Astrocyte of the spinal cord (primary cell): ENCODE measurements around the gene SPATS2L.

Experiments
- DNase-seq: peaks from one replicate; pipeline ENCODE4 v3.0.0; 2011; ENCODE audit warnings: low read depth, low spot score
- H3K4me3 ChIP-seq: 2 replicates; pipeline ENCODE4 v1.5.1; 2011; ENCODE audit warnings: low read depth, mild to moderate bottlenecking, low read length, moderate library complexity
- in situ Hi-C: cut with HindIII; loops from 2 replicates; pipeline ENCODE4 v1.10.0; 2017; ENCODE audit warnings: low sequenced_read_pairs
- TF ChIP-seq, protein P1 (sequence below): IDR thresholded peaks from 2 replicates; pipeline ENCODE4 v1.5.1; 2012; ENCODE audit warnings: low read depth, mild to moderate bottlenecking, low read length, inconsistent platforms

SPATS2L gene

DNA sequence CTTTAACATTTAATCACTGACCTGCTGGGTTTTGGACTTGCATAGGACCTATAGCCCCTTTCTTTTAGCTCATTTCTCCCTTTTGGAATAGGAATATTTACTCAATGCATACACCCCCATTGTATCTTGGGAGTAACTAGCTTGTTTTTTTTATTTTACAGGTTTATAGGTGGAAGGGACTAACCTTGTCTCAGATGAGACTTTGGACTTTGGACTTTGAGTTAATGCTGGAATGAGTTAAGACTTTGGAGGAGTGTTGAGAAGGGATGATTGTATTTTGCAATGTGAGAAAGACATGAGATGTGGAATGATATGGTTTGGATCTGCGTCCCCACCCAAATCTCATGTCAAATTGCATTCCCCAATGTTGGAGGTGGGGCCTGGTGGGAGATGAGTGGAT, 43.2 kb upstream of the SPATS2L start:
- in situ Hi-C loops: no loop called here
- no peak overlapping the region for H3K4me3 ChIP-seq
- no peak for DNase-seq
- TF ChIP-seq, protein P1, sequence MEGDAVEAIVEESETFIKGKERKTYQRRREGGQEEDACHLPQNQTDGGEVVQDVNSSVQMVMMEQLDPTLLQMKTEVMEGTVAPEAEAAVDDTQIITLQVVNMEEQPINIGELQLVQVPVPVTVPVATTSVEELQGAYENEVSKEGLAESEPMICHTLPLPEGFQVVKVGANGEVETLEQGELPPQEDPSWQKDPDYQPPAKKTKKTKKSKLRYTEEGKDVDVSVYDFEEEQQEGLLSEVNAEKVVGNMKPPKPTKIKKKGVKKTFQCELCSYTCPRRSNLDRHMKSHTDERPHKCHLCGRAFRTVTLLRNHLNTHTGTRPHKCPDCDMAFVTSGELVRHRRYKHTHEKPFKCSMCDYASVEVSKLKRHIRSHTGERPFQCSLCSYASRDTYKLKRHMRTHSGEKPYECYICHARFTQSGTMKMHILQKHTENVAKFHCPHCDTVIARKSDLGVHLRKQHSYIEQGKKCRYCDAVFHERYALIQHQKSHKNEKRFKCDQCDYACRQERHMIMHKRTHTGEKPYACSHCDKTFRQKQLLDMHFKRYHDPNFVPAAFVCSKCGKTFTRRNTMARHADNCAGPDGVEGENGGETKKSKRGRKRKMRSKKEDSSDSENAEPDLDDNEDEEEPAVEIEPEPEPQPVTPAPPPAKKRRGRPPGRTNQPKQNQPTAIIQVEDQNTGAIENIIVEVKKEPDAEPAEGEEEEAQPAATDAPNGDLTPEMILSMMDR: no peak

DNA sequence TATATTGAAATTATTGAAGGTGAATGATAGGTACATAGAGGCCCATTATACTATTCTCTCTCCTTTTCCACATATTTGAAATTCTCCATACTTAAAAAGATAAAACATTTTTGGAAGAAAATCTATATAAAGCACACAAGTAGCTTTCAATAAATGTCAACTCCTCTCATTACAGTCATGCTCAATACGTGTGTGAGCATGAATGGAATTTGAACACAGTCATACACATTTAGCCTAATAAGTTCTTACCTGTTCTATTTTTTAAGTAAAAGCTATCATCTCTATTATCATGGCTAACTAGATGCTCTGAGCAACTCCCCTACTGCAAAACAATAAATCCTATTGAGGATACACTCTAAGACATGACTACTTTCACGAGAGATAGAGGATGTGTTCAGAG, 41.9 kb upstream of the SPATS2L start:
- no peak overlapping the region for H3K4me3 ChIP-seq
- no peak for DNase-seq
- TF ChIP-seq, protein P1: no peak
- in situ Hi-C loops: no loop called here

DNA sequence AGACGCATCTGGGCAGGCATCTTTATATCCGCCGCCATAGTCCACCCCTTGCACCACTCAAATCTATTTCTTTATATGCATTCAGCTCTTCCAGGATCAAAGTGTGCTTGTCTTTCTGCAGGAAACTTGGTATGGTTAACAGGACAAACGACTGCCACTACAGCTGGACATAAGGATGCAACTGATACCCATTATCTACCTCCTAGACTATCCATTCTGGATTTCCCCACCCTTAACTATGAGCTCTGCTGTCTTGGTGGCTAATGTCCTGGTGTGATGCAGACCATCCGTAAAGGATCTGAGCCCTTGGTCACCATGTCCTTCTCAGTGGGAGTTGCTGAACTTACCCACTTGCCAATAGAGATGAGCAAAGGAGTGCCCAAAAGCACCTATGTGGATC, 40.1 kb upstream of the SPATS2L start:
- TF ChIP-seq, protein P1: no peak
- H3K4me3 ChIP-seq: no peak overlapping the region
- DNase-seq: no peak
- in situ Hi-C loops: no loop called here

DNA sequence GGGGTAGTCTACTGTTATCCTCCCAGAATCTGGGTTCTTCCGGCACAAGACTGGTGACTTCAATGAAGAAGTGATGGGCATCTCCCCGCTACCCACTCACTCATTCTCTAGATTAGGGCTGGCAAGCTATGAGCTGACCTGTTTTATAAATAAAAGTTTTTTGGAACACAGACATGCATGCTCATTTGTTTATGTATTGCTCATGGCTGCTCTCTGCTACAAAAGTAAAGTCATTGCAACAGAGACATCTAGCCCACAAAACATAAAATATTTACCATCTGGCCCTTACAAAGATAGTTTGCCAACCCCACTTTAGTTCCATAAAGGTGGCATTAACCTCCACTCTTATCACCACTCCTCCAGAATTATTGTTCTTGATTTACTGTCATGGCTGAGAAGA, 39.1 kb upstream of the SPATS2L start:
- DNase-seq: no peak
- H3K4me3 ChIP-seq: no peak overlapping the region
- in situ Hi-C loops: no loop called here
- TF ChIP-seq, protein P1: no peak

DNA sequence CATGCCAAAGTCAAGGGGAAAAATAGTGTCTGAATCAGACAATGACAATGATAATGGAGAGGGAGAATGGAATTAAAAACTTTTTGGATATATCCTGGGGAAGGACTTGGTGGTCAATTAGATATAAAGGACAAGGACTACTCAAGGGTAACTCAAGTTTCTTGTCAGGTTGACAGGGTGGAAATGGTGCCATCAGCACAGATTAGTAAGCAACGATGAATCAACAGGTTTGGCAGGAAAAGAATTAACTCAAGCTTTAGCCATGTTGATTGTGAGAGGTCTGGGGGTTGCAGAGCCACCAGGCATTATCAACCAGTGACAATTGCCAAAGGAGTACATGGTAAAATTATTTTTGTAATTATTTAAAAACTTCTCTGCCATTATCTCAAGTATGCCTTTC, 35.8 kb upstream of the SPATS2L start:
- no peak overlapping the region for H3K4me3 ChIP-seq
- in situ Hi-C loops: no loop called here
- TF ChIP-seq, protein P1: no peak
- no peak for DNase-seq

DNA sequence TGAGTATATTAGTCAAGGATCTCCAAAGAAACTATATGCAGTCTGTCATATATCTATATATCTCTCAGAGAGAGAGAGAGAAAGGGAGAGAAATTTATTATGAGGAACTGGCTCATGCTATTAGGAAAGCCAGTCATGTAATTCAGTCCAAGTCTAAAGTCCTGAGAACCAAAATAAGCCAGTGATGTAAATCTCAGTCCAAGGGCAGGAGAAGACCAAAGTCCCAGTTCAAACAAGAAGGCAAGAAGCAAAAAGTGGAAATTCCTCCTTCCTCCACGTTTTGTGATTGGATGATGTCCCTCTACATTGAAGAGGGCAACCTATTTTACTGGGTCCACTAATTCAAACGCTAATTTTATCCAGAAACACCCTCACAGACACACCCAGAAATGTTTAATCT, 34.2 kb upstream of the SPATS2L start:
- TF ChIP-seq, protein P1: no peak
- in situ Hi-C loops: no loop called here
- DNase-seq: no peak
- no peak overlapping the region for H3K4me3 ChIP-seq
